ENCODE measurements around the gene FHOD3.

DNA sequence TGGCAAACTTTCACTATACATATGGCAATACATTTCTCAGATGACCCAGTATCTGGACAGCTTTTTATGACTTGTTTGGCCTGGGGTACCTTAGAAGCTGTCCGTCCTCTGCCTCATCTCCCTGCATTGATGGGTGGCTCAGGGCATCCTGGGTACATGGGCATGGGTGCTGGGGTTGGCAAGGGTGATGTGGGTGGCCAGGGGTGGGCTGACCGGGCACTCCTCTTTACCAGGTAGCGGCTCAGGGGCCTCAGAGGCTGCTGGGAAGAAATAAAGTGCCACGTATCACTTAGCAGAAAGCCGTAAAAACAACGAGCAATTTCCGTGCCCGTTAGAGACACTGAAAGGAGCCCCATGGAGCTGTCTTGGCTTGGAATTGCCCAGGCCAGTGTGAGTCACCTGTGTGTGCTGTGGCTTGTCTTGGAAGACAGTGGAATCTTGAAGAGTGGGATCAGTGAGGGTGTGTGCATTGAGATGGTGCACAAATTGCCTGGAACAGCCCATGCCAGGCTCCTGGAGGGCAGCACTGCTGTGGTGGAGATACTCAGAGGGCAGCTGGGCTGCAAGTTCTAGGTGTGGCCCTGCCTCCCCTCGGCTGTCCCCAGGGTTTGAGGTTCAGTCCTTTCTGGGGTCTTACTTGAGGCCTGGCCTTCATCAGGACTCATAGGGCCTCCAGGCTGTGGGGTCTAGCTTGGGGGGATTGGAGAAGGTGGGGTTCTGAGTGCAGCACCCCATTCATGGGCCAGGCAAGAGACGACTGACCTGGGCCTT is 88.8 kb downstream of the FHOD3 start:
- TF ChIP-seq, protein P1, sequence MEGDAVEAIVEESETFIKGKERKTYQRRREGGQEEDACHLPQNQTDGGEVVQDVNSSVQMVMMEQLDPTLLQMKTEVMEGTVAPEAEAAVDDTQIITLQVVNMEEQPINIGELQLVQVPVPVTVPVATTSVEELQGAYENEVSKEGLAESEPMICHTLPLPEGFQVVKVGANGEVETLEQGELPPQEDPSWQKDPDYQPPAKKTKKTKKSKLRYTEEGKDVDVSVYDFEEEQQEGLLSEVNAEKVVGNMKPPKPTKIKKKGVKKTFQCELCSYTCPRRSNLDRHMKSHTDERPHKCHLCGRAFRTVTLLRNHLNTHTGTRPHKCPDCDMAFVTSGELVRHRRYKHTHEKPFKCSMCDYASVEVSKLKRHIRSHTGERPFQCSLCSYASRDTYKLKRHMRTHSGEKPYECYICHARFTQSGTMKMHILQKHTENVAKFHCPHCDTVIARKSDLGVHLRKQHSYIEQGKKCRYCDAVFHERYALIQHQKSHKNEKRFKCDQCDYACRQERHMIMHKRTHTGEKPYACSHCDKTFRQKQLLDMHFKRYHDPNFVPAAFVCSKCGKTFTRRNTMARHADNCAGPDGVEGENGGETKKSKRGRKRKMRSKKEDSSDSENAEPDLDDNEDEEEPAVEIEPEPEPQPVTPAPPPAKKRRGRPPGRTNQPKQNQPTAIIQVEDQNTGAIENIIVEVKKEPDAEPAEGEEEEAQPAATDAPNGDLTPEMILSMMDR (conservative IDR thresholded peaks at IDR 0.05; ENCODE audit: low read depth, low read length): no peak
- TF ChIP-seq EZH2 (IDR thresholded peaks at IDR 0.05; ENCODE audit: low read length, unreplicated experiment): no peak
